ENCODE results near the gene CTNNA3. TPM values are rescaled to one million over a fixed set of nuclear protein-coding genes. Genes with fewer than 3 reads are reported as not detected.

CTNNA3 gene
- total RNA-seq, 4 donors from 2014 or later, result 1.5 to 9.8 (median 4.3) TPM

- no peak for TF ChIP-seq CTCF (IDR thresholded peaks at IDR 0.05)
- TF ChIP-seq POLR2A (IDR thresholded peaks at IDR 0.05), result no peak
- Histone ChIP-seq H3K4me1 (no peaks in the 10 kb centered on the region), H3K27ac (no peak overlapping the region), H3K4me3 (no peak overlapping the region), H3K27me3 (no peaks in the 10 kb centered on the region), H3K9me3 (no peaks in the 10 kb centered on the region), H3K36me3 (no peaks in the 10 kb centered on the region)
- intact Hi-C loops (cut with DNase I; ENCODE audit: low total_unique reads), result no loop called here
- DNase-seq, result no peak
Observed at GRCh38 chr10:65968871-65969270, 1727.1 kb downstream of the CTNNA3 start.

- intact Hi-C loops (cut with DNase I; ENCODE audit: low total_unique reads), result no loop called here
- Histone ChIP-seq H3K27ac (no peak overlapping the region), H3K4me3 (no peak overlapping the region), H3K36me3 (no peaks in the 10 kb centered on the region), H3K4me1 (no peaks in the 10 kb centered on the region), H3K27me3 (no peaks in the 10 kb centered on the region), H3K9me3 (no peaks in the 10 kb centered on the region)
- DNase-seq, result no peak
- no peak for TF ChIP-seq CTCF (IDR thresholded peaks at IDR 0.05)
- TF ChIP-seq POLR2A (IDR thresholded peaks at IDR 0.05), result no peak
Observed at GRCh38 chr10:65968437-65968836, 1727.6 kb downstream of the CTNNA3 start.

GRCh38 chr10:65964205-65964604 is 1731.8 kb downstream of the CTNNA3 start:
- Histone ChIP-seq H3K4me3 (no peak overlapping the region), H3K9me3 (no peaks in the 10 kb centered on the region), H3K36me3 (no peaks in the 10 kb centered on the region), H3K4me1 (no peaks in the 10 kb centered on the region), H3K27ac (no peak overlapping the region), H3K27me3 (no peaks in the 10 kb centered on the region)
- DNase-seq, result no peak
- intact Hi-C loops (cut with DNase I; ENCODE audit: low total_unique reads), result no loop called here
- TF ChIP-seq POLR2A (IDR thresholded peaks at IDR 0.05), result no peak
- TF ChIP-seq CTCF (IDR thresholded peaks at IDR 0.05), result no peak

- Histone ChIP-seq H3K27ac (no peak overlapping the region), H3K4me3 (no peak overlapping the region), H3K36me3 (no peaks in the 10 kb centered on the region), H3K9me3 (no peaks in the 10 kb centered on the region), H3K27me3 (no peaks in the 10 kb centered on the region), H3K4me1 (no peaks in the 10 kb centered on the region)
- intact Hi-C loops (cut with DNase I; ENCODE audit: low total_unique reads), result no loop called here
- no peak for TF ChIP-seq CTCF (IDR thresholded peaks at IDR 0.05)
- TF ChIP-seq POLR2A (IDR thresholded peaks at IDR 0.05), result no peak
- DNase-seq, result no peak
Observed at GRCh38 chr10:65952086-65952485, 1743.9 kb downstream of the CTNNA3 start.

GRCh38 chr10:65950075-65950474 is 1745.9 kb downstream of the CTNNA3 start:
- Histone ChIP-seq H3K4me1 (no peaks in the 10 kb centered on the region), H3K4me3 (no peak overlapping the region), H3K27me3 (no peaks in the 10 kb centered on the region), H3K36me3 (no peaks in the 10 kb centered on the region), H3K27ac (no peak overlapping the region), H3K9me3 (no peaks in the 10 kb centered on the region)
- TF ChIP-seq CTCF (IDR thresholded peaks at IDR 0.05) (no peak), POLR2A (IDR thresholded peaks at IDR 0.05) (no peak)
- DNase-seq, result no peak
- intact Hi-C loops (cut with DNase I; ENCODE audit: low total_unique reads), result no loop called here

Data from uterus (tissue), 4 donors.